NCI-H1436 (cell line): ENCODE results near the gene VNN1.
"Not testable (repeated sequence)": the region's sequence is repeated elsewhere in the genome, so short reads cannot be mapped to it uniquely, and the experiment has no call there.

Experiments
- DNase-seq: peaks from one replicate; lab custom pipeline; 2025; lab: John Stamatoyannopoulos, UW

The VNN1 gene

GRCh38 chr6:132671295-132671694, 42.6 kb downstream of the VNN1 start:
- no peak for DNase-seq

GRCh38 chr6:132669690-132670291, 44.1 kb downstream of the VNN1 start:
- peak; percentile 44 for DNase-seq

GRCh38 chr6:132666118-132666517, 47.7 kb downstream of the VNN1 start:
- DNase-seq = no peak

GRCh38 chr6:132664309-132665034, 49.4 kb downstream of the VNN1 start:
- DNase-seq = no peak

GRCh38 chr6:132663661-132664060, 50.2 kb downstream of the VNN1 start:
- no peak for DNase-seq

- no peak for DNase-seq
Measured at GRCh38 chr6:132661906-132662305, 51.9 kb downstream of the VNN1 start.

GRCh38 chr6:132659082-132659481, 54.8 kb downstream of the VNN1 start, which contains the start of gene TAAR1:
TAAR1 (minus strand) TSS chr6:132659182; CDS start chr6:132646003, 13,179 bp downstream.
- peak; percentile 4 for DNase-seq

GRCh38 chr6:132651062-132651461, 62.8 kb downstream of the VNN1 start:
- DNase-seq = no peak

GRCh38 chr6:132650429-132650828, 63.4 kb downstream of the VNN1 start:
- DNase-seq = no peak

GRCh38 chr6:132648828-132649227, 65.0 kb downstream of the VNN1 start:
- DNase-seq = no peak

- no peak for DNase-seq
Measured at GRCh38 chr6:132648356-132648755, 65.5 kb downstream of the VNN1 start.

GRCh38 chr6:132643547-132643946, 70.3 kb downstream of the VNN1 start:
- DNase-seq = peak; percentile 22

GRCh38 chr6:132637135-132637534, 76.7 kb downstream of the VNN1 start:
- DNase-seq = not testable (repeated sequence)

GRCh38 chr6:132635906-132636305, 77.9 kb downstream of the VNN1 start:
- DNase-seq = not testable (repeated sequence)

- not testable (repeated sequence) for DNase-seq
Measured at GRCh38 chr6:132635288-132635687, 78.6 kb downstream of the VNN1 start.

GRCh38 chr6:132634796-132635195, 79.1 kb downstream of the VNN1 start:
- no peak for DNase-seq

- DNase-seq = no peak
Measured at GRCh38 chr6:132633362-132633761, 80.5 kb downstream of the VNN1 start.
